Activated CD4-positive, alpha-beta T cell treated with anti-CD3 and anti-CD28 coated beads, Interleukin-2, amount 50 U/mL, for 24 hours (primary cell): Measurements from ENCODE around the gene MYO16.
"Not testable (repeated sequence)": the region's sequence is repeated elsewhere in the genome, so short reads cannot be mapped to it uniquely, and the experiment has no call there.

ENCODE experiments used
- DNase-seq, 2 donors: peaks; one replicate each; pipeline ENCODE4 v3.0.0-alpha.2; 2020; ENCODE audit warnings: low read depth in 1 of 2, low spot score in 1 of 2

The MYO16 gene

GRCh38 chr13:109036078-109036780 lies 406.8 kb downstream of the MYO16 start:
- no peak for DNase-seq

- no peak for DNase-seq
Observed at GRCh38 chr13:109043636-109044035, 414.2 kb downstream of the MYO16 start.

- DNase-seq: no peak
Observed at GRCh38 chr13:109055850-109056249, 426.4 kb downstream of the MYO16 start.

- DNase-seq: no peak
Observed at GRCh38 chr13:109058087-109058486, 428.7 kb downstream of the MYO16 start.

- DNase-seq: no peak
Observed at GRCh38 chr13:109072505-109072904, 443.1 kb downstream of the MYO16 start.

- no peak for DNase-seq
Observed at GRCh38 chr13:109074436-109074835, 445.0 kb downstream of the MYO16 start.

GRCh38 chr13:109074853-109075252 lies 445.4 kb downstream of the MYO16 start:
- no peak for DNase-seq

- no peak for DNase-seq
Observed at GRCh38 chr13:109087916-109088623, 458.7 kb downstream of the MYO16 start.

GRCh38 chr13:109088624-109088917 lies 459.2 kb downstream of the MYO16 start:
- DNase-seq: no peak

GRCh38 chr13:109090796-109091195 lies 461.4 kb downstream of the MYO16 start:
- DNase-seq: no peak

GRCh38 chr13:109091249-109091648 lies 461.8 kb downstream of the MYO16 start:
- no peak for DNase-seq

GRCh38 chr13:109092186-109092585 lies 462.8 kb downstream of the MYO16 start:
- not testable (repeated sequence) for DNase-seq

GRCh38 chr13:109093998-109094397 lies 464.6 kb downstream of the MYO16 start:
- no peak for DNase-seq

- no peak for DNase-seq
Observed at GRCh38 chr13:109095126-109095525, 465.7 kb downstream of the MYO16 start.

GRCh38 chr13:109096101-109096500 lies 466.7 kb downstream of the MYO16 start:
- no peak for DNase-seq

GRCh38 chr13:109100705-109101304 lies 471.4 kb downstream of the MYO16 start:
- DNase-seq: no peak

GRCh38 chr13:109101550-109102144 lies 472.2 kb downstream of the MYO16 start:
- no peak for DNase-seq

- DNase-seq: no peak
Observed at GRCh38 chr13:109105899-109106298, 476.5 kb downstream of the MYO16 start.

- no peak for DNase-seq
Observed at GRCh38 chr13:109110159-109110558, 480.7 kb downstream of the MYO16 start.

GRCh38 chr13:109111141-109111540 lies 481.7 kb downstream of the MYO16 start:
- DNase-seq: no peak

GRCh38 chr13:109113427-109113826 lies 484.0 kb downstream of the MYO16 start:
- no peak for DNase-seq

GRCh38 chr13:109114162-109114561 lies 484.8 kb downstream of the MYO16 start:
- DNase-seq: no peak
